Occipital lobe (tissue), 2 donors: ENCODE results near the gene PET100. TPM values are rescaled to one million over a fixed set of nuclear protein-coding genes. Genes with fewer than 3 reads are reported as not detected.
"Not testable (repeated sequence)": the region's sequence is repeated elsewhere in the genome, so short reads cannot be mapped to it uniquely, and the experiment has no call there.

Experiments
- DNase-seq: peaks from one replicate; lab custom pipeline; 2025; lab: John Stamatoyannopoulos, UW
- total RNA-seq: library from RNA; depleted of rRNA; stranded (reverse); fragments of >200 nt; gene quantifications from one replicate; pipeline ENCODE4 v1.2.3, GENCODE V29; 2014

The PET100 gene
- total RNA-seq, 1 donor from 2014 or later: 14.7 TPM

- no peak for DNase-seq
These were observed 4.1 kb downstream of the PET100 start, which contains the start of gene PCP2 for GRCh38 chr19:7633698-7634097. TSS of gene PCP2 (minus strand) at chr19:7633719. CDS start at chr19:7633457, 262 bp downstream.

- no peak for DNase-seq
These were observed 6.1 kb downstream of the PET100 start for GRCh38 chr19:7635670-7636069.

GRCh38 chr19:7636317-7636690 lies 6.7 kb downstream of the PET100 start:
- DNase-seq: no peak

- DNase-seq: no peak
These were observed 7.2 kb downstream of the PET100 start, which contains the start of gene STXBP2 for GRCh38 chr19:7636691-7637373. TSS of gene STXBP2 (plus strand) at chr19:7637110. CDS start at chr19:7637150, 40 bp downstream.

GRCh38 chr19:7637374-7638256 lies 8.0 kb downstream of the PET100 start:
- DNase-seq: no peak

- no peak for DNase-seq
These were observed 9.3 kb downstream of the PET100 start for GRCh38 chr19:7638802-7639465.

GRCh38 chr19:7639863-7640348 lies 10.3 kb downstream of the PET100 start:
- no peak for DNase-seq

- no peak for DNase-seq
These were observed 11.2 kb downstream of the PET100 start for GRCh38 chr19:7640803-7641202.

- DNase-seq: no peak
These were observed 12.0 kb downstream of the PET100 start for GRCh38 chr19:7641290-7642276.

- DNase-seq: no peak
These were observed 12.9 kb downstream of the PET100 start for GRCh38 chr19:7642295-7643030.

- no peak for DNase-seq
These were observed 13.4 kb downstream of the PET100 start for GRCh38 chr19:7643031-7643415.

- not testable (repeated sequence) for DNase-seq
These were observed 14.3 kb downstream of the PET100 start for GRCh38 chr19:7643629-7644549.

GRCh38 chr19:7644550-7644877 lies 14.9 kb downstream of the PET100 start:
- no peak for DNase-seq

GRCh38 chr19:7645163-7645562 lies 15.6 kb downstream of the PET100 start:
- DNase-seq: no peak

GRCh38 chr19:7645656-7646425 lies 16.2 kb downstream of the PET100 start:
- no peak for DNase-seq

- DNase-seq: no peak
These were observed 16.8 kb downstream of the PET100 start for GRCh38 chr19:7646426-7646700.

GRCh38 chr19:7647156-7647555 lies 17.6 kb downstream of the PET100 start:
- DNase-seq: no peak

- DNase-seq: no peak
These were observed 18.8 kb downstream of the PET100 start for GRCh38 chr19:7648265-7649014.
